HG03575 (cell line): ENCODE data around the gene FICD.

ENCODE experiments used
- ATAC-seq: cut with Tn5 transposase; IDR thresholded peaks from one replicate; pipeline ENCODE4 v1.9.1; 2021; ENCODE audit not compliant: unreplicated experiment, insufficient number of reproducible peaks, low FRiP score; ENCODE audit errors: extremely low read depth

FICD gene

GRCh38 chr12:108562348-108563135, 47.5 kb downstream of the FICD start, which contains the start of gene ISCU:
Gene ISCU, plus strand, starts transcription at chr12:108562596. Its CDS starts 27 bp downstream, at chr12:108562623.
- peak; percentile 26 for ATAC-seq

GRCh38 chr12:108563136-108563803, 48.2 kb downstream of the FICD start:
- no peak for ATAC-seq

GRCh38 chr12:108563804-108564151, 48.7 kb downstream of the FICD start:
- no peak for ATAC-seq

GRCh38 chr12:108564724-108565123, 49.6 kb downstream of the FICD start:
- ATAC-seq: no peak

- ATAC-seq: no peak
Measured at GRCh38 chr12:108565146-108565545, 50.1 kb downstream of the FICD start.

GRCh38 chr12:108565976-108566375, 50.9 kb downstream of the FICD start:
- no peak for ATAC-seq

- ATAC-seq: no peak
Measured at GRCh38 chr12:108566452-108566851, 51.4 kb downstream of the FICD start.

- no peak for ATAC-seq
Measured at GRCh38 chr12:108567406-108568337, 52.6 kb downstream of the FICD start.

- peak; percentile 28 for ATAC-seq
Measured at GRCh38 chr12:108568338-108569154, 53.5 kb downstream of the FICD start.
